Prostate gland (tissue), 2 donors: ENCODE results near the gene ETFDH.

ENCODE experiments used
- POLR2AphosphoS5 ChIP-seq: sonication (generic); formaldehyde crosslinking; IDR thresholded peaks from one replicate; pipeline ENCODE4 v1.6.1; 2017; ENCODE audit warnings: antibody characterized with exemption
- TF ChIP-seq, protein P1 (sequence below), 4 experiments: fragments of 200-600 bp in 2 of 4; fragments of 450-650 bp in 2 of 4; sonication (generic) in 2 of 4; IDR thresholded peaks; 1 replicate in 3 of 4; 2 replicates in 1 of 4; pipeline ENCODE4 v1.5.1; 2016 to 2019; ENCODE audit warnings: antibody characterized with exemption in 4 of 4, mild to moderate bottlenecking in 2 of 4, moderate library complexity in 2 of 4

DNA sequence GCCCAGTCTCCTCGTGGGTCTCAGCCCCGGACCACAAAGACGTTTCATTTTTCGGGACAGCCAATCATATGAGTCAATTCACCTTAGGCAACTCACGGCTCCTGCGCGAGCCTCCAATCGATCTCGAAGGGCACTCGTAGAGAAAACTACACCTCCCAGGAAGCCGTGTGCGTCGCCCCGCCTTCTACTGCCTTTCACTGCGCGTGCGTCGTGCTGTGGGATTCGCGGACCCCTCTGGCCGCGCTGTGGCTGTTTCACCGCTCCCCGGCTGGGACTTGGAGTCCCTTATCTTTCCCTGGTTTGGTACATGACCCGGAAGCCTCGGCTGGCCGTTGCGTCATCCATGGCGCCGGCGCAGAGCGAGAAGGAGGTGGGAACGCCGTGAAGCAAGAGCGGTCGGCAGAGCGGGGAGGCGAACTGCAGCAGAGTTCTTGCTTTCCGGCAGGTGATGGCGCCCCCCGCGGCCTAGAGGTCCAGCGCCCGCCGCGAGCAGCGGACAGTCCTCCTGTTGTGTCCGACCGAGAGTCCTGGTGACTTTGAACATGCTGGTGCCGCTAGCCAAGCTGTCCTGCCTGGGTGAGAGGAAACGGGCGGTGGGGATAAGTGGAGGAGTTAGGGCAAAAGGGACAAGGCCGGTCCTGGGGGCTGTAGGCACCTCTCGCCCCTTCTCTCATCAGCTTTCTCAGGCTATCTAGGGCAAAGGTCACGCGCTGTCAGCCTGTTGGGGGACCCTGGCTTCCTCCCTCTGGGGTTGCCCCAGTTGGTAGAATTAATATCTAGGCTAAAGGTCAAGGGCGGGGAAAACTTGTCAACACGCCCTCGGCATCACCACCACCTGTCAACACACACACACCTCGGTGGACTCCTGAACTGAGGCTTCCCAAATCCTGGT, at the start of gene ETFDH:
- TF ChIP-seq, protein P1, sequence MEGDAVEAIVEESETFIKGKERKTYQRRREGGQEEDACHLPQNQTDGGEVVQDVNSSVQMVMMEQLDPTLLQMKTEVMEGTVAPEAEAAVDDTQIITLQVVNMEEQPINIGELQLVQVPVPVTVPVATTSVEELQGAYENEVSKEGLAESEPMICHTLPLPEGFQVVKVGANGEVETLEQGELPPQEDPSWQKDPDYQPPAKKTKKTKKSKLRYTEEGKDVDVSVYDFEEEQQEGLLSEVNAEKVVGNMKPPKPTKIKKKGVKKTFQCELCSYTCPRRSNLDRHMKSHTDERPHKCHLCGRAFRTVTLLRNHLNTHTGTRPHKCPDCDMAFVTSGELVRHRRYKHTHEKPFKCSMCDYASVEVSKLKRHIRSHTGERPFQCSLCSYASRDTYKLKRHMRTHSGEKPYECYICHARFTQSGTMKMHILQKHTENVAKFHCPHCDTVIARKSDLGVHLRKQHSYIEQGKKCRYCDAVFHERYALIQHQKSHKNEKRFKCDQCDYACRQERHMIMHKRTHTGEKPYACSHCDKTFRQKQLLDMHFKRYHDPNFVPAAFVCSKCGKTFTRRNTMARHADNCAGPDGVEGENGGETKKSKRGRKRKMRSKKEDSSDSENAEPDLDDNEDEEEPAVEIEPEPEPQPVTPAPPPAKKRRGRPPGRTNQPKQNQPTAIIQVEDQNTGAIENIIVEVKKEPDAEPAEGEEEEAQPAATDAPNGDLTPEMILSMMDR (IDR thresholded peaks at IDR 0.05), result peak; percentile 10 to 74 (median 52)
- peak; percentile 99 for TF ChIP-seq POLR2AphosphoS5
